PC-9 (cell line): Measurements from ENCODE around the gene EPG5.

Experiments used
- EZH2 ChIP-seq: fragments of 200-600 bp; sonication (generic); IDR thresholded peaks from 2 replicates; pipeline ENCODE4 v1.8.0; 2017; ENCODE audit warnings: antibody characterized with exemption, low read depth
- TF ChIP-seq, protein P1 (sequence below): fragments of 200-600 bp; sonication (generic); conservative IDR thresholded peaks from 2 replicates; pipeline ENCODE4 v1.6.1; 2017; ENCODE audit warnings: mixed run types, antibody characterized with exemption, mild to moderate bottlenecking, moderate library complexity

DNA sequence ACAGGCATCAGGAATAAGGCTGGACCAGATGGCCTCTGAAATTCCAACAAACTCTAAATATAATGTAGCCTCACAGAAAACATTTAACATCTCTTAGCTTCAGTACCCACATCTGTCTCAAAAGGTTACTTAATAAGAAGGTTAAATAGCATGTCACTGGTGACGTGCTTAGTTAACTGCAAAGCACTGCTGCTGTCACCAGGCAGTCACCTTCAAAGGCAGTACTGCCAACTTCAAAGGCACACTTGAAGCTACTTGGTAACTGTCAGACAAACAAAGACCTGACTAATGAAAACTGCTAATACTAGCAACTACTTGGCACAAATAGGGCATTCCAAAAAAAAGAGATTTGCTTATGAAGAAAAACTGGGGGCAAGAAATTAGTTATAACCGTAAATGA, 36.2 kb downstream of the EPG5 start:
- TF ChIP-seq, protein P1, sequence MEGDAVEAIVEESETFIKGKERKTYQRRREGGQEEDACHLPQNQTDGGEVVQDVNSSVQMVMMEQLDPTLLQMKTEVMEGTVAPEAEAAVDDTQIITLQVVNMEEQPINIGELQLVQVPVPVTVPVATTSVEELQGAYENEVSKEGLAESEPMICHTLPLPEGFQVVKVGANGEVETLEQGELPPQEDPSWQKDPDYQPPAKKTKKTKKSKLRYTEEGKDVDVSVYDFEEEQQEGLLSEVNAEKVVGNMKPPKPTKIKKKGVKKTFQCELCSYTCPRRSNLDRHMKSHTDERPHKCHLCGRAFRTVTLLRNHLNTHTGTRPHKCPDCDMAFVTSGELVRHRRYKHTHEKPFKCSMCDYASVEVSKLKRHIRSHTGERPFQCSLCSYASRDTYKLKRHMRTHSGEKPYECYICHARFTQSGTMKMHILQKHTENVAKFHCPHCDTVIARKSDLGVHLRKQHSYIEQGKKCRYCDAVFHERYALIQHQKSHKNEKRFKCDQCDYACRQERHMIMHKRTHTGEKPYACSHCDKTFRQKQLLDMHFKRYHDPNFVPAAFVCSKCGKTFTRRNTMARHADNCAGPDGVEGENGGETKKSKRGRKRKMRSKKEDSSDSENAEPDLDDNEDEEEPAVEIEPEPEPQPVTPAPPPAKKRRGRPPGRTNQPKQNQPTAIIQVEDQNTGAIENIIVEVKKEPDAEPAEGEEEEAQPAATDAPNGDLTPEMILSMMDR: no peak
- TF ChIP-seq EZH2: no peak
